Activated T-cell treated with anti-CD3 and anti-CD28 coated beads, Interleukin-2, amount 50 U/mL, for 48 hours (primary cell): Measurements from ENCODE around the gene GAS1.

Source experiments
- DNase-seq, 2 experiments: peaks; one replicate each; pipeline ENCODE4 v3.0.0-alpha.2; 2020

The GAS1 gene

DNA sequence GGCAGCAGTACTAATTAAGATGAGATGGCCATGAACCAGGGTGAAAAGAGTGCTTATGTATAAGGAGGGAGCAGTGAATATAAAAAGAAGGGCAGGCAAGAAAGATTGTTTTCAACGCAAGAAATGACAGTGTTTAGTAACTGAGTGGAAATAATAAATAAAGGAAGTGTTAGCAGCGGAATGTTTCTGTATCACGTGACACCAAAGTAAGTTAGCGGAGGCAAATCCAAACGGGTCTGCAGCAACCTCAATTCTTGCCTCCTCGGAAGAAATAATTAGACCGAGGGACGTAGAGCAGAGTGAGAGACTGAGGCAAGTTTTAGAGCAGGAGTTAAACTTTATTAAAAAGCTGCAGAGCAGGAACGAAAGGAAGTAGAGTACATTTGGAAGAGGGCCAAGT, 15.4 kb upstream of the GAS1 start:
- no peak for DNase-seq

GRCh38 chr9:86960938-86961337, 13.6 kb upstream of the GAS1 start:
- no peak for DNase-seq

DNA sequence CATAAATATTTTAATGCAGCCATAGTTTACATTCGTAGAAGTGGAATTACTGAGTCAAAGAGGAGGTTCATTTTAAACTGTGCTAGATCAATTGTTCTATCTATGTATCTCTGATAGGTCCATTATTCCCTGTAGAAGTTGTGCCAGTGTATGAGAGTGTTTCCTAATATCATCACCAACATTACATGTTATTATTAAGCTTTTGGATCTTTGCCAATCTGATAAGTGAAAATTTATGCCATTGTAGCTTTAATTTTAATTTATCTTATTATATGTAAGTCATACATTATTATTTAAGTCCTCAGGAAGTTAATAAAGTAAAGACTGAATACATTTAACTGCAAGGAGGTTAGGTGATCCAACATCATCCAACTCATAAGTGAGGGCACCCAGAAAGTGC, 10.9 kb upstream of the GAS1 start:
- DNase-seq, result no peak

- DNase-seq, result no peak
Observed at GRCh38 chr9:86955561-86955960, 8.3 kb upstream of the GAS1 start.

DNA sequence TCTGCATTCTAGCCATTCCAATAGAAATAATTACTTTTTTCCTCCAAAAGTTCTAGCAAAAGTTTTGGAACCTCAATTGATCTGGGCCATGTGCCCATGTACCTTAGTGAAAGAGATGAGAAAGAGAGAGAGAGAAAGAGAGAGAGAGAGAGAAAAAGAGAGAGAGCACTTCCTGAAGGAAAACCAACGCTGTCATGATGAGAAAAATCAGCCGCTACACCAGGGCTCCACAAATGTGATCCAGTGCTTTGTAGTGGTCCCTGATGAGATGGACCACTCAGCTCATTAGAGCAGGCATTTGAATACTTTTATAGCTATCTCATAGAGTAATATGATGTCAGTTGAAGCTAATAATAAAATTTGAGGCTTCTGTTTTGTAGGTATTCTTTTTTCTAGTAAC, 7.7 kb upstream of the GAS1 start:
- DNase-seq, result no peak

DNA sequence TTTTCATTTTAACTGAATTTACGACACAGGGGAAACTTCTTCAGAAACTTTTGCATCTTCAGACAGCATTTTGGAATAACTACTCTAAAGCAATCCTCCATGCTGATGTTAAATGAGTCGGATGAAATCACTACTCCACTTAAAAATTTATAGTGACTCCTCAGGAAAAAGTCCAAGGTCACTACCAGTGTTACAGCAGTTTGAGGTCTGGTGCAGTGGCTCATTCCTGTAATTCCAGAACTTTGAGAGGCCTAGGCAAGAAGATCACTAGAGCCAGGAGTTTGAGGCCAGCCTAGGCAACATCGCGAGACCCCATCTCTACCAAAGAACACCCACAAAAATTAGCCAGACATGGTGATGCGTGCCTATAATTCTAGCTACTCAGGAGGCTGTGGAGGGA, 5.9 kb upstream of the GAS1 start:
- DNase-seq, result no peak

GRCh38 chr9:86948074-86948929, 996 bp upstream of the GAS1 start:
- DNase-seq, result peak; percentile 77 to 82

DNA sequence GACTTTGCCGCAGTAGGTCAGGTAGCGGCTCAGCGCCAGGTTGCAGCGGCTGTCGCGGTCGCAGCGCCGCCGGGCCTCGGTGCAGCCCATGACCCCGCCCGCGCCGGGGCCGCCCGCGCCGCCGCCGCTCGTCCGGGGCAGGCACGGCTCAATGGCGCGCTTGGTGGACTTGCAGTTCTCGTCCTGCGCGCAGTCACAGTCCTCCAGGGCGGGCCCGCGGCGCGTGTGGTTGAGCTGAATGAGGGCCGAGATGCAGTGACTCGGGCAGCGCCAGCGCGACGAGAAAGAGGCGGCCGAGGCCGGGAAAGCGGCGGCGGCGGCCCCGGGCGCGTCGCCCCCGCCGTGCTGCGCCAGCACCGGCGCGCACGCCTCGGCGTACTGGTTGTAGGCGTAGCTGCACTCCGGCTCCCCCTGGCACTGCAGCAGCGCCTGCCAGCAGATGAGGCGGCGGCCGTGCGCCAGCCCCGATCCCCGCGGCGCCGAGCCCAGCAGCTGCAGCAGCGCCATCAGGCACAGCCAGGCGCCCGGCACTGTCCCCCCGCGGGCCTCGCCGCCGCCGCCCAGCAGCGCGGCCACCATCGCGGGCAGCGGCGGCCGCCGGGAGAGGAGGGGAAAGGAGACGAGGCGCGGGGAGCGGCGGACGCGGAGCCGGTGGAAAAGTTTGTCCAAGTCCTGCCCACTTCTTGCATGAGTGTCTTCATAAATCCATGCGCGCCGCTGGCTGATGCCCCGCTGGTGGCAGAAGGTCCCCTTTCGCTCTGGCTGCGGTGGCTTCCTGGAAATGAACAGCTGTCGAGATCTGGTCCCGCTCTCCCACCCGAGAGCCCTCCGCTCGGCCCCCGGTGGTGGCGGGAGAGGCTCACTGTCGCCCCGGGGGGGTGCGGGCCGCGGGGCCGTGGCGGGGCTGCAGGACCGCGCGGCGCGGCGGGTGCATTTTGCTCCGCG, 833 bp downstream of the GAS1 start:
- DNase-seq, result peak; percentile 68 to 74

DNA sequence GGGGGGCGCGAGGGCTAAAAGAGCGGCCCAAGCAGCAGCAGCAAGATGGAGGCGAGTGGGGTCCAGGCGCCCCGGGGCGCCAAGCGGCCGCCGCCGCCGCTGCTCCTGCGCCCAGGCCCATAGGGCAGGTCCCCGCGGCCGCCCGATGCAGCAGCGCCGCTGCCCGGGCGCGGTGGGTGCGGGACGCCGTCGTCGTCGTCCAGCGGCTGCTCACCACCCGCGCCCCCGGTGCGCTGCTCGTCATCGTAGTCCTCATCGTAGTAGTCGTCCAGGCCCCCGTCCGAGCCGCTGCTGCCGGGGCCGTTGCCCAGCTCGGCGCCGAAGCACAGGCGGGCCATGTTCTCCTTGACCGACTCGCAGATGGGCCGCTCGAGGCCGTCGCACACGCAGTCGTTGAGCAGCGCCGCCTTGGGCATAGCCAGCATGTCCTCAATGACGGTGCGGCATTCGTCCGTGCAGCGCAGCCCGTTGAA, 1.5 kb downstream of the GAS1 start:
- DNase-seq, result peak in 1 of 2 experiments; percentile 49

DNA sequence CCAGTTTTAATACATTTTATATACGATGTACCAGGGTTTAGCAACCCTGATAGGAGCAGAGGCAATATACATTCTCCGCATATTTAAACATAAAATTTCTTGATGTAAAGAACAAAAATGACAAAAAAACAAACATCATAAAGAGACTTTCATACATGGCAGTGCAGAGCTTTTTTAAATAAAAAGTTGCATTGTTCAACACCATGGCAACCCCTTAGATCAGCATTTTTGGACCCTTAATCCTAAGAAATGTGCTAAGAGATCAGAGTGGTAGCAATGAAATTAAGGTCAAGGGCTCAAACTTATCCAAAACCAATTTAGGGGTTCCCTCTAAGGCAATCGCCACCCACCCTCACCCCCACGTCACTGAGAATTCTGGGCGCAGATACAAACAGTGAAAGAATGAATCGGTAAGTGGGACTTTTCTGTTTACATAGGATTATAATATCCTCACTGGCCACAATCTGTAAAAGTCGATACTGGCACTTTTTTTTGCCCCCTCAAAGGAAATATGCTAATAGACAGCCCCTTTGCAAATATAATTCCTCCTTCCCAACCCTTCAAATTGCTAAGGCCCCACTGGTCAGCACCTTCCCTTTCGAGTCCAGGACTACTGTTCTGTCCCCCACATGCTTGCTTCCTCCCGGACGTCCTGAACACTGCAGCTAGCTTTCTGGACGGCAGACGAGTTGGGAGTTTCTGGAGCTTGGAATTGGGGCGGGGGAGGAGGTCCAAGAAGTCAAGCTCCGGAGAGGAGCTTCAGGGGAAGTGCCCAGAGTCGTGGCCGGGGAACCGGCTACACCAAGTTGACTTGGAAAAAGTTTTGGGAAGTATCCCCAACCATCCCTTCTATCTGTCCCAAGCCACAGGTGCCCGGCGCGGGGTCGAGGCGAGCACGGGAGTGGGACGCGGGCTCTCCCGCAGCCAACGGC, 2.2 kb downstream of the GAS1 start:
- DNase-seq, result no peak

DNA sequence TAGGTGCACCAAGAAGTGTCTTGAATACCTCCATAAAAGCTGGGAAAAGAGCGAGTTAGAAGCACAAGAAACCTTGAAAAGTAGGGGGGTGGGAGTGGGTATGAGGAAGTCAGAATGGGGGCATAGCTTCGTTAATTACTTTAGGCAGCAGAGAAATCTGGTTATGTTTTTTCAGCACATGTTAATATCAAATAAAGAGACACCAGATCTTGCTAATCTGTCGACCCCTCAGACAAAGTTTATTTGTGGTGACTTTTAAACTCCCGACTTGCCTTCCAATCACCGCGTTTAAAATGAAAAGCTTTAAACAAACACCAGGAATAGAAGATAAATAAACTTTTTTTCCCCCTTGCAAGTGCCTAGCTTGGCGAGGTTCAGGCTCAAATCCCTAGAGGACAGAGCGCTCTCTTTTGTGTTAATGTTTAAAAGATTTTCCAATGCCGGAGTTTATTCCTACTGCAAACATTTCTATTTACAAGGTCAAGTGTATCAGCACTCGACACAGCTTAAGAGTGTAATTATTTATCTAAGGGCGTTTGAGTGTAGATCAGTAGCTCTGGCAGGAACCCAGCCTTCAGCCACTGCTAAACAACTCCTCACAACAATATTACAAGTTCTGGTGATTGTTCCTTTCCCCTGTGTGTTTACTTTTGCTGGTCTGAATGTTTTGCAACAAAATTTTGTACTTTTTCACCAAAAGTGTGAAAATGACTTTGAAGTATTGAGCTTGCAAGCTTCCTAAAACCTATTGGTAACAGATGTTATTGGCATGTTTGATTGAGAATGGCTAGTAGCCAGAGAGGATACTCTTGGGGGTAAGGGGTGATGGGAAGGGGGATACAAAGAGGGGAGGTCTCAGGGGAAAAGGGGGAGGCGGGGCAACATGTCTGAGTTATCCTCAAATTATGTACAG, 3.8 kb downstream of the GAS1 start:
- no peak for DNase-seq

DNA sequence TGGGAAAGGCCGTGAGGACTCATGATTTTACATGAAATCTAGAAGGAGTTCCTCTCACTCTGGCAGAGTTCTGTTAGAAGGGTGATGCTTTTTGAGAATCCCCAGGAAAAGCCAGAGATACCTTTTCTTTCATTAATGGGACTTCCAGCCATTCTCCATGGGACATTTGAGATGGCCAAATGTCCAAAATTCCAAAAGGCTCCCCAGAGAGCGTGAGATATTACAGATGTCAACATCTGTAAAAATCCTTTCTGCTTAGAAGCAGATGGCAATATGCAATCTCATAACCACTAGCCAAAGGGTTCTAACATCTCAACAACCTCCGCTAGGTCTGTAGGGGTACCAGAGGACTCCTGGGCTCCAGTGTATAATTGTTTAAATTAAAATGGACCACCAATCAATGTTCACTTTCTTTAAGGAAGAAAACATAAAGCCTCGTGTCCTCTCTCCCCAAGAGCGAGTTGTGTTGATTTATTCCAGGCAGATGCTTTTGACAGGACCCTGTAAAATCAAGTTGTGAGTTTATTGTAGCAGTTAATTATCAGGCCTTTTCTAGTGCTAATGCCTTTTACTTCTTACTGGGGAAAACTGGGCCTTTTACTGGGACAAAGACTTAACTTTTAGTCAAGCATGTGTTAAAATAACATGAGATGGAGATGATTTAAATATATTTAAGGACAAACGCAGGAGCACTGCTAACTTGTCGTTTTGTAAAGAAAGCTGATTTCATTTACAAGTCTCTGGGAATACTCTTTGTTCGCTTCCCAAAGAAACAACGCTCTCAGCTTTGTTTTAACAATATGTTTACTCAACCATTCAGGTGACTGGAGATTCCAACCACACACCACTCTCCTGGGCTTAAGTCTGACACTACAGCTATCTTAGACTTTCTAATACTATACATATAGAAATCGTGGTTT, 4.8 kb downstream of the GAS1 start:
- no peak for DNase-seq

- no peak for DNase-seq
Observed at GRCh38 chr9:86941197-86941596, 6.1 kb downstream of the GAS1 start.

DNA sequence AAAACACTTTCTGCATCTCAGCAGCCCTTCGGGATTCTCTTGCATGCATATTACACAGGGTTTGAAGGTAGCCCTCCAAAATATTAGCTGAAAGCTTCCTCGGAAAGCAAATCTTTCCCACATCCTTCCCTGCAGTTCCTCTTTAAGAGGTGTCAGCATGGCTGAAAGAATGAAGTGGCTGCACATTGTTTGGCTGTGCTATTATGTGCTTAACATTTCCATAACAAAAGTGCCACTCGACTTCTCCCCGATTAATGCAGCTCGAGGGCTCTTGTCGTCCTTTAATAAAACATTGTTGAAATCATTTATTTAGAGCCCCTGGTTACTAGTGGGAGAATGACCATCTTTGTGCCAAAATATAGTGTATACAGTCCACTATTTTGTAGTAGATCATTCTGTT, 6.5 kb downstream of the GAS1 start:
- no peak for DNase-seq

- no peak for DNase-seq
Observed at GRCh38 chr9:86939891-86940290, 7.4 kb downstream of the GAS1 start.

DNA sequence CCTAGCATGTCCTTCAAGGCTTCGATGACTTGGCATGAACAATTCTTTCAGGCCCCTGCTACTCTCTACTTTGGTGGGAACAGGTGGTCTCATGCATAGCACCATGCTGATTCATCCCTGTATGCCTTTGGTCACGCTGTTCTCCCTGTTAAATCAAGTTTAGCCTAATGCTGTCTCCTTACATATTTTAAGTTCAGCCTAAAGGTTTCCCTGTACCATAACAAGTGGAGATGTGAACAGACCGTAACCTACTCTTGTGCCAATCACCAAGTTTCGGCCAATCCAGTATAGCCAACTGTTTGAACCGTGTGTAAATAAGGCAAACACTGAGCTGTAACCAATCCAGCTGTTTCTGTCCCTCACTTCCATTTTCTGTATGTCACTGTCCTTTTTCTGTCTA, 8.0 kb downstream of the GAS1 start:
- no peak for DNase-seq

- no peak for DNase-seq
Observed at GRCh38 chr9:86938780-86939179, 8.5 kb downstream of the GAS1 start.

DNA sequence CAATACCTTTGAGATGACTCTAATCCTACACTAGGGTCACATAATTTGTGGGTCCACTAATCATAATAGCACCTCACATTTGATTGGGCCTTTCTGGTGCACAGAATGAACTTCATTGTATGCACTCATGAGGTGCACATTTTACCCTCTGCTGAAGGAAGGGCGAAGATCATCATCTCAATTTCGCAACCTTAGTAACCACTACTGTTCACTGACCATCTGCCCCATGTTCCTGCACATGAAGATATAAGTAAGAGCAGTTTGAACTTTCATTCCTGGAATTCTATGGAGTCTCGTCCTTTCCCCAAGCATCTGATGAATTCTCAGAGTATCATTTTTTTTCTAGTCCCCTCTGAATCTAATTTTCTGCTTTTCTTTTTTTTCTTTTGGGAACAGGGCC, 21.2 kb downstream of the GAS1 start:
- DNase-seq, result no peak

DNA sequence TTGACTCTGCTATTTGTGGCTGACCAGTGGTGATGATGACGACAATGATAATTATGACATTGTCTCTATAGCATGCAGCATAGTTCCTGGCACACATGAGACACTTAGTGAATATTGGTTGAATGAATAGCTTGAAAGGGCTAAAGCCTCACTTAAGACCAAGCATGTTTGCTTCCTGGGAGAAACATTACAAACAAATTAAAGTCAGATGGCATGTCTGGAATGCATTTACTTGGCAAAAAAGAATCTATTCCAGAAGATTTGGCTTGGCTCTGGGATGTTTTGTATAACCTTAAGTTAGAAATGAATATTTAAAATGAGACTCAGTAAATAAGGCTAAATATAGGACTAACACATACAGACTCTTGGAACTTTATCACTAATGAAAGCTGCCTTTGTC, 21.6 kb downstream of the GAS1 start:
- no peak for DNase-seq

- DNase-seq, result no peak
Observed at GRCh38 chr9:86924206-86924605, 23.1 kb downstream of the GAS1 start.
